GM12864 (cell line): Measurements from ENCODE around the gene C7orf33.
"Not testable (repeated sequence)": the region's sequence is repeated elsewhere in the genome, so short reads cannot be mapped to it uniquely, and the experiment has no call there.

Experiments
- DNase-seq: peaks from one replicate; pipeline ENCODE4 v3.0.0-alpha.2; 2011; ENCODE audit warnings: low read depth
- H3K4me3 ChIP-seq: 2 replicates; pipeline ENCODE4 v1.5.1; 2011; ENCODE audit warnings: mild to moderate bottlenecking, low read depth, low read length, control low read depth
- CTCF ChIP-seq: IDR thresholded peaks from 2 replicates; pipeline ENCODE4 v1.5.1; 2011; ENCODE audit warnings: low read depth, mild to moderate bottlenecking, moderate library complexity, low read length, control low read depth, inconsistent platforms; ENCODE audit errors: missing control alignments

The C7orf33 gene

GRCh38 chr7:148589640-148590039 lies 926 bp upstream of the C7orf33 start:
- no peak for DNase-seq
- H3K4me3 ChIP-seq, result no peak overlapping the region
- TF ChIP-seq CTCF, result no peak

GRCh38 chr7:148596354-148596753 lies 5.8 kb downstream of the C7orf33 start:
- not testable (repeated sequence) for H3K4me3 ChIP-seq, DNase-seq

GRCh38 chr7:148598351-148598750 lies 7.8 kb downstream of the C7orf33 start:
- H3K4me3 ChIP-seq, result no peak overlapping the region
- DNase-seq, result no peak
- no peak for TF ChIP-seq CTCF

GRCh38 chr7:148605350-148605749 lies 14.8 kb downstream of the C7orf33 start:
- TF ChIP-seq CTCF, result no peak
- no peak for DNase-seq
- H3K4me3 ChIP-seq, result no peak overlapping the region

GRCh38 chr7:148607151-148607661 lies 16.6 kb downstream of the C7orf33 start:
- H3K4me3 ChIP-seq, result no peak overlapping the region
- no peak for DNase-seq
- TF ChIP-seq CTCF, result no peak

GRCh38 chr7:148609045-148609725 lies 18.6 kb downstream of the C7orf33 start:
- H3K4me3 ChIP-seq, result no peak overlapping the region
- TF ChIP-seq CTCF, result no peak
- DNase-seq, result no peak

- TF ChIP-seq CTCF, result peak; percentile 26
- H3K4me3 ChIP-seq, result no peak overlapping the region
- no peak for DNase-seq
Measured at GRCh38 chr7:148611692-148612091, 21.1 kb downstream of the C7orf33 start.
